Cardiac muscle cell (in vitro differentiated cells and primary cell): ENCODE measurements around the gene FECH. TPM values are rescaled to one million over a fixed set of nuclear protein-coding genes. Genes with fewer than 3 reads are reported as not detected.
A peak's percentile ranks its signal among the peaks of the same experiment; 100 is the strongest.
"Not testable (repeated sequence)": the region's sequence is repeated elsewhere in the genome, so short reads cannot be mapped to it uniquely, and the experiment has no call there.

Experiments
- DNase-seq, 2 donors: peaks; one replicate each; pipeline versions ENCODE4 v3.0.0 to v3.0.0-alpha.2; 2010 to 2017; ENCODE audit warnings: low read depth in 1 of 2, low spot score in 1 of 2
- H3K27ac ChIP-seq: fragments of 200-600 bp; sonication (generic); 2 replicates; pipeline ENCODE4 v1.5.1; 2016
- H3K27me3 ChIP-seq: fragments of 200-600 bp; sonication (generic); 2 replicates; pipeline ENCODE4 v1.6.0; 2016; ENCODE audit warnings: control low read depth
- H3K36me3 ChIP-seq: fragments of 200-600 bp; sonication (generic); 2 replicates; pipeline ENCODE4 v1.5.1; 2016; ENCODE audit warnings: control low read depth
- H3K4me1 ChIP-seq: fragments of 200-600 bp; sonication (generic); 2 replicates; pipeline ENCODE4 v1.8.1; 2017; ENCODE audit warnings: low read depth, mild to moderate bottlenecking, mixed run types
- H3K4me3 ChIP-seq: fragments of 200-600 bp; sonication (generic); 2 replicates; pipeline ENCODE4 v1.5.1; 2016; ENCODE audit warnings: mild to moderate bottlenecking
- H3K9me3 ChIP-seq: fragments of 200-600 bp; sonication (generic); 2 replicates; pipeline ENCODE4 v1.5.1; 2017; ENCODE audit warnings: low read depth, mild to moderate bottlenecking, control low read depth
- CTCF ChIP-seq: IDR thresholded peaks from 2 replicates; pipeline ENCODE4 v1.5.1; 2012; ENCODE audit warnings: low read depth, mild to moderate bottlenecking, low read length
- polyA plus RNA-seq: library from polyadenylated mRNA; unstranded; fragments of >200 nt; fragmentation: Nextera tagmentation; extraction: Ambion mirVana; gene quantifications from 2 replicates; pipeline ENCODE4 v1.2.1, GENCODE V29; 2016
- total RNA-seq: library from RNA; depleted of rRNA; stranded (reverse); fragments of >200 nt; gene quantifications from 2 replicates; pipeline ENCODE4 v1.2.3, GENCODE V29; 2016

The FECH gene
- total and polyA plus RNA-seq, 2 experiments from 2014 or later, result 47.4 to 94.5 TPM

GRCh38 chr18:57619876-57620275, 33.4 kb upstream of the FECH start:
- DNase-seq, result no peak
- peaks cover 18% of the 10 kb centered on the region for H3K36me3 ChIP-seq
- H3K9me3 ChIP-seq, result no peaks in the 10 kb centered on the region
- TF ChIP-seq CTCF, result no peak
- peaks cover 12% of the 10 kb centered on the region for H3K4me1 ChIP-seq
- no peaks in the 10 kb centered on the region for H3K27me3 ChIP-seq
- H3K4me3 ChIP-seq, result peak overlapping the region; percentile 76
- H3K27ac ChIP-seq, result no peak overlapping the region

GRCh38 chr18:57618910-57619309, 32.4 kb upstream of the FECH start:
- peaks cover 27% of the 10 kb centered on the region for H3K36me3 ChIP-seq
- H3K27ac ChIP-seq, result no peak overlapping the region
- H3K27me3 ChIP-seq, result no peaks in the 10 kb centered on the region
- DNase-seq, result no peak
- H3K4me1 ChIP-seq, result peaks cover 12% of the 10 kb centered on the region
- TF ChIP-seq CTCF, result no peak
- H3K4me3 ChIP-seq, result no peak overlapping the region
- no peaks in the 10 kb centered on the region for H3K9me3 ChIP-seq

- H3K4me3 ChIP-seq, result no peak overlapping the region
- H3K9me3 ChIP-seq, result no peaks in the 10 kb centered on the region
- no peak overlapping the region for H3K27ac ChIP-seq
- DNase-seq, result no peak
- TF ChIP-seq CTCF, result no peak
- no peaks in the 10 kb centered on the region for H3K4me1 ChIP-seq
- H3K27me3 ChIP-seq, result no peaks in the 10 kb centered on the region
- H3K36me3 ChIP-seq, result peaks cover 67% of the 10 kb centered on the region
These were observed 17.4 kb upstream of the FECH start for GRCh38 chr18:57603871-57604270.

- H3K27me3 ChIP-seq, result no peaks in the 10 kb centered on the region
- H3K4me1 ChIP-seq, result no peaks in the 10 kb centered on the region
- no peak for DNase-seq
- H3K4me3 ChIP-seq, result no peak overlapping the region
- H3K9me3 ChIP-seq, result no peaks in the 10 kb centered on the region
- no peak for TF ChIP-seq CTCF
- peaks cover 8% of the 10 kb centered on the region for H3K36me3 ChIP-seq
- no peak overlapping the region for H3K27ac ChIP-seq
These were observed 8.8 kb upstream of the FECH start for GRCh38 chr18:57595347-57595746.

GRCh38 chr18:57592716-57593115, 6.2 kb upstream of the FECH start:
- H3K9me3 ChIP-seq, H3K27me3 ChIP-seq, DNase-seq, H3K27ac ChIP-seq, H3K4me1 ChIP-seq, H3K36me3 ChIP-seq, H3K4me3 ChIP-seq: not testable (repeated sequence)

GRCh38 chr18:57589161-57589560, 2.7 kb upstream of the FECH start:
- peaks cover 5% of the 10 kb centered on the region for H3K4me1 ChIP-seq
- no peaks in the 10 kb centered on the region for H3K9me3 ChIP-seq
- no peak overlapping the region for H3K4me3 ChIP-seq
- H3K27ac ChIP-seq, result peak overlapping the region; percentile 1
- no peak for TF ChIP-seq CTCF
- no peaks in the 10 kb centered on the region for H3K27me3 ChIP-seq
- no peak for DNase-seq
- no peaks in the 10 kb centered on the region for H3K36me3 ChIP-seq
